Measurements from ENCODE around the gene AVPR2.

Gene AVPR2

GRCh38 chrX:153932220-153932915, 27.9 kb downstream of the AVPR2 start:
- DNase-seq (ENCODE audit: low read depth, low spot score) = no peak

GRCh38 chrX:153933748-153934147, 29.3 kb downstream of the AVPR2 start:
- DNase-seq (ENCODE audit: low read depth, low spot score) = no peak

GRCh38 chrX:153934148-153934761, 29.8 kb downstream of the AVPR2 start:
- DNase-seq (ENCODE audit: low read depth, low spot score) = no peak

GRCh38 chrX:153934762-153935325, 30.4 kb downstream of the AVPR2 start, which contains the start of gene NAA10:
TSS of gene NAA10 (minus strand) at chrX:153935037. CDS start at chrX:153934904, 133 bp downstream.
- no peak for DNase-seq (ENCODE audit: low read depth, low spot score)

GRCh38 chrX:153935326-153935851, 30.9 kb downstream of the AVPR2 start:
- no peak for DNase-seq (ENCODE audit: low read depth, low spot score)

- DNase-seq (ENCODE audit: low read depth, low spot score) = no peak
Measured at GRCh38 chrX:153937056-153937455, 32.6 kb downstream of the AVPR2 start.

GRCh38 chrX:153938226-153938786, 33.8 kb downstream of the AVPR2 start:
- DNase-seq (ENCODE audit: low read depth, low spot score) = no peak

GRCh38 chrX:153939573-153939972, 35.1 kb downstream of the AVPR2 start:
- DNase-seq (ENCODE audit: low read depth, low spot score) = no peak

GRCh38 chrX:153941336-153942252, 37.1 kb downstream of the AVPR2 start:
- DNase-seq (ENCODE audit: low read depth, low spot score) = no peak

- DNase-seq (ENCODE audit: low read depth, low spot score) = no peak
Measured at GRCh38 chrX:153944140-153944799, 39.8 kb downstream of the AVPR2 start, which contains the start of gene RENBP. TSS of gene RENBP (minus strand) at chrX:153944643. CDS start at chrX:153944610, 33 bp downstream.

- DNase-seq (ENCODE audit: low read depth, low spot score) = no peak
Measured at GRCh38 chrX:153944800-153945150, 40.3 kb downstream of the AVPR2 start.

GRCh38 chrX:153945956-153946943, 41.8 kb downstream of the AVPR2 start:
- no peak for DNase-seq (ENCODE audit: low read depth, low spot score)

GRCh38 chrX:153947009-153947769, 42.7 kb downstream of the AVPR2 start:
- no peak for DNase-seq (ENCODE audit: low read depth, low spot score)

- DNase-seq (ENCODE audit: low read depth, low spot score) = no peak
Measured at GRCh38 chrX:153948002-153948466, 43.6 kb downstream of the AVPR2 start.

- DNase-seq (ENCODE audit: low read depth, low spot score) = no peak
Measured at GRCh38 chrX:153948847-153949805, 44.7 kb downstream of the AVPR2 start.

GRCh38 chrX:153950127-153950526, 45.7 kb downstream of the AVPR2 start:
- no peak for DNase-seq (ENCODE audit: low read depth, low spot score)

GRCh38 chrX:153951683-153952372, 47.4 kb downstream of the AVPR2 start:
- no peak for DNase-seq (ENCODE audit: low read depth, low spot score)
